Suprapubic skin (tissue), 4 donors: ENCODE results near the gene SLC5A9.

Experiments used
- EP300 ChIP-seq: sonication (generic); formaldehyde crosslinking; IDR thresholded peaks from one replicate; pipeline ENCODE4 v1.6.1; 2017; ENCODE audit warnings: antibody characterized with exemption
- POLR2A ChIP-seq, 2 donors: fragments of 450-650 bp; IDR thresholded peaks; one replicate each; pipeline ENCODE4 v1.6.1; 2017; ENCODE audit warnings: antibody characterized with exemption in 2 of 2, mild to moderate bottlenecking in 2 of 2, moderate library complexity in 2 of 2
- POLR2AphosphoS5 ChIP-seq, 3 donors: sonication (generic); formaldehyde crosslinking; IDR thresholded peaks; one replicate each; pipeline ENCODE4 v1.6.1; 2017; ENCODE audit warnings: antibody characterized with exemption in 3 of 3
- TF ChIP-seq, protein P1 (sequence below), 2 donors: fragments of 200-600 bp in 1 of 2; fragments of 450-650 bp in 1 of 2; sonication (generic) in 1 of 2; IDR thresholded peaks; one replicate each; pipeline ENCODE4 v1.5.1; 2016 to 2019; ENCODE audit warnings: antibody characterized with exemption in 2 of 2, mild to moderate bottlenecking in 1 of 2, moderate library complexity in 1 of 2

DNA sequence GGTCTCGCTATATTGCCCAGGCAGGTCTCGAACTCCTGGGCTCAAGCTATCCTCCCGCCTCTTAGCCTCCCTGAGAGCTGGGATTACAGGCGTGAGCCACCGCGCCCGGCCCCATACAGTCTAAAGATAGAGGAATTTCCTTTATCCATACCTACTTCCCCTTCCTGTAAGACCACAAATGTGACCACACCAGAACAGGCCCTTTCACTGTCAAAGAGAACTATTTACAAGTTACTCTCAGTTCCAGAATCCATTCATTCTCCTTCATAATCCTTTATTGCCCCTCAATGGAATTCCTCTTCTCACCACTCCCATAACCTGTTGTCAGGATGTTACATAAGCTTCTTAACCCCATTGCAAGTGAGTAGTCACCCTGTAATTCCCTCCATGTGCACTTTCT is 26.3 kb upstream of the SLC5A9 start:
- TF ChIP-seq, protein P1, sequence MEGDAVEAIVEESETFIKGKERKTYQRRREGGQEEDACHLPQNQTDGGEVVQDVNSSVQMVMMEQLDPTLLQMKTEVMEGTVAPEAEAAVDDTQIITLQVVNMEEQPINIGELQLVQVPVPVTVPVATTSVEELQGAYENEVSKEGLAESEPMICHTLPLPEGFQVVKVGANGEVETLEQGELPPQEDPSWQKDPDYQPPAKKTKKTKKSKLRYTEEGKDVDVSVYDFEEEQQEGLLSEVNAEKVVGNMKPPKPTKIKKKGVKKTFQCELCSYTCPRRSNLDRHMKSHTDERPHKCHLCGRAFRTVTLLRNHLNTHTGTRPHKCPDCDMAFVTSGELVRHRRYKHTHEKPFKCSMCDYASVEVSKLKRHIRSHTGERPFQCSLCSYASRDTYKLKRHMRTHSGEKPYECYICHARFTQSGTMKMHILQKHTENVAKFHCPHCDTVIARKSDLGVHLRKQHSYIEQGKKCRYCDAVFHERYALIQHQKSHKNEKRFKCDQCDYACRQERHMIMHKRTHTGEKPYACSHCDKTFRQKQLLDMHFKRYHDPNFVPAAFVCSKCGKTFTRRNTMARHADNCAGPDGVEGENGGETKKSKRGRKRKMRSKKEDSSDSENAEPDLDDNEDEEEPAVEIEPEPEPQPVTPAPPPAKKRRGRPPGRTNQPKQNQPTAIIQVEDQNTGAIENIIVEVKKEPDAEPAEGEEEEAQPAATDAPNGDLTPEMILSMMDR (IDR thresholded peaks at IDR 0.05), result no peak
- TF ChIP-seq POLR2AphosphoS5 (IDR thresholded peaks at IDR 0.05) (no peak), POLR2A (IDR thresholded peaks at IDR 0.05) (no peak), EP300 (no peak)
